ENCODE data around the gene TAS1R1. TPM values are rescaled to one million over a fixed set of nuclear protein-coding genes. Genes with fewer than 3 reads are reported as not detected.
"Not testable (repeated sequence)": the region's sequence is repeated elsewhere in the genome, so short reads cannot be mapped to it uniquely, and the experiment has no call there.

The TAS1R1 gene
- total RNA-seq, 1 donor from 2014 or later = not detected

DNA sequence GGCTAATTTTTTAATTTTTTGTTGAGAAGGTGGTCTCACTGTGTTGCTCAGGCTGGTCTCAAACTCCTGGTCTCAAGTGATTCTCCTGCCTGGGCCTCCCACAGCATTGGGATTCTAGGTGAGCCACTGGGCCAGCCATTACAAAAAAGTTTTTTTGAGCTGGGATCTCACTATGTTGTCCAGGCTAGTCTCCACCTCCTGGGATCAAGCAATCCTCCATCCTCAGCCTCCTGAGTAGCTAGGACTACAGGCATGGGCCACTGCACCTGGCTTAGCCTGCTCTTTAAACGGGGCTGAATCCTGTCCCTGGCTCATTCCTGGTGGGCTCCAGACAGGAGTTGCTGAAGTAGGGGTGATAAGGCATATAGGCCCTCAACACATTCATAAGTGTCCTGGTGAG, 2.5 kb downstream of the TAS1R1 start:
- Mint-ChIP-seq H3K4me3 (ENCODE audit: unreplicated experiment) (no peak overlapping the region), H3K4me1 (ENCODE audit: low read depth) (peaks cover 17% of the 10 kb centered on the region), H3K27me3 (ENCODE audit: low read depth) (peaks cover 2% of the 10 kb centered on the region), H3K9me3 (ENCODE audit: low read depth) (peaks cover 4% of the 10 kb centered on the region), H3K27ac (ENCODE audit: unreplicated experiment) (no peak overlapping the region), H3K36me3 (ENCODE audit: low read depth) (no peaks in the 10 kb centered on the region)
- no peak for DNase-seq (ENCODE audit: low spot score)
- TF ChIP-seq CTCF (IDR thresholded peaks at IDR 0.05) = no peak

DNA sequence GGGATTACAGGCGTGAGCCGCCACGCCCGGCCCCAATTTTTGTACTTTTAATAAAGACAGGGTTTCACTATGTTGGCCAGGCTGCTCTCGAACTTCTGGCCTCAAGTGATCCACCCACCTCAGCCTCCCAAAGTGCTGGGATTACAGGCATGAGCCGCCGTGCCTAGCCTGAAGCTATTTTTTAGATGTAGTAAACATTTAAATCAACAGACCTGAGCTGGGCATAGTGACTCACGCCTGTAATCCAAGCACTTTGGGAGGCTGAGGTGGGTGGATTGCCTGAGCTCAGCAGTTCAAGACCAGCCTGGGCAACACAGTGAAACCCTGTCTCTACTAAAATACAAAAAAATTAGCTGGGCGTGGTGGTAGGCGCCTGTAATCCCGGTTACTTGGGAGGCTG, 4.1 kb downstream of the TAS1R1 start:
- not testable (repeated sequence) for H3K4me1 Mint-ChIP-seq (ENCODE audit: low read depth); DNase-seq (ENCODE audit: low spot score); H3K36me3 Mint-ChIP-seq (ENCODE audit: low read depth); H3K27ac Mint-ChIP-seq (ENCODE audit: unreplicated experiment); H3K4me3 Mint-ChIP-seq (ENCODE audit: unreplicated experiment); H3K27me3 Mint-ChIP-seq (ENCODE audit: low read depth); H3K9me3 Mint-ChIP-seq (ENCODE audit: low read depth)

DNA sequence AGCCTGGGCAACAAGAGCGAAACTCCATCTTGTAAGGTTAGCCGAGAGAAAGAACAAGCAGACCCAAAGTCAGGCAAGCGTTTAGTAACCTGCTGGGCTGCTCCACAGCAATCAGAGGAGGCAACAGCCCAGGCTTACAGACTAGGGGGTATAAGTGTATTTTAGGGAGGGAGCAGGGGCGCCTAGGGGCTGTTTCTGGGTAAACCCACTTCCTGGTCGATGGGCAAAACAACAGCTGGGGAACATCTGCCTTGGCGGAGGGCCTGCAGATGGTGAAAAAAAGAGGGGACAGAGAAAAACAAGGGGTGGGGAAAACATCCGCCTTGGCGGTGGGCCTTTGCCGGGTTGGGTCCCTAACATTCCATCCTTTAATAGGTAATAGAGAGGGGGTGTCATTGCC, 5.2 kb downstream of the TAS1R1 start:
- H3K27me3 Mint-ChIP-seq (ENCODE audit: low read depth) = peaks cover 2% of the 10 kb centered on the region
- no peaks in the 10 kb centered on the region for H3K36me3 Mint-ChIP-seq (ENCODE audit: low read depth)
- DNase-seq (ENCODE audit: low spot score) = no peak
- no peaks in the 10 kb centered on the region for H3K4me1 Mint-ChIP-seq (ENCODE audit: low read depth)
- no peak overlapping the region for H3K27ac Mint-ChIP-seq (ENCODE audit: unreplicated experiment)
- H3K4me3 Mint-ChIP-seq (ENCODE audit: unreplicated experiment) = no peak overlapping the region
- peaks cover 4% of the 10 kb centered on the region for H3K9me3 Mint-ChIP-seq (ENCODE audit: low read depth)
- TF ChIP-seq CTCF (IDR thresholded peaks at IDR 0.05) = no peak

DNA sequence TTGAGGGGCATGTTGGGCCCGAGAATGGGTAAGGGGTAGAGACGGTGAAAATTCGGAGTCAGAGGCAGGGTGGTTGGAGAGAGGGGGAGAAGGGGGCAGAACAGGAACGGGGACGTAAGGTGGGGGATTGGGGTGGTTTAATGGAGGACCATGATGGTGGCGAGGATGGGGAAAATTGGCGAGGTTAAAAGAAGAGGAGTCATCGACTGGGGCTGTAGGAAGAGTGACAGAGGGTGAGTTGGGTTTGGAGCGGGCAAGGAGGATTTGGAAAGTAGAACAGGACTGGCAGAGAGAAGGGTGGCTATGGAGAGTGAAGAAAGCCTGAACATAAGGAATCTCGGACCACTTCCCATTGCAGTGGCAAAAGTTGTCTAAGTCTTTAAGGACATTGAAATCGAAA, 13.9 kb downstream of the TAS1R1 start:
- H3K27ac Mint-ChIP-seq (ENCODE audit: unreplicated experiment) = no peak overlapping the region
- no peaks in the 10 kb centered on the region for H3K4me1 Mint-ChIP-seq (ENCODE audit: low read depth)
- H3K9me3 Mint-ChIP-seq (ENCODE audit: low read depth) = peaks cover 5% of the 10 kb centered on the region
- peaks cover 22% of the 10 kb centered on the region for H3K27me3 Mint-ChIP-seq (ENCODE audit: low read depth)
- peaks cover 3% of the 10 kb centered on the region for H3K36me3 Mint-ChIP-seq (ENCODE audit: low read depth)
- no peak overlapping the region for H3K4me3 Mint-ChIP-seq (ENCODE audit: unreplicated experiment)
- no peak for DNase-seq (ENCODE audit: low spot score)
- no peak for TF ChIP-seq CTCF (IDR thresholded peaks at IDR 0.05)

- H3K4me1 Mint-ChIP-seq (ENCODE audit: low read depth) = no peaks in the 10 kb centered on the region
- peaks cover 3% of the 10 kb centered on the region for H3K36me3 Mint-ChIP-seq (ENCODE audit: low read depth)
- no peak for DNase-seq (ENCODE audit: low spot score)
- no peak overlapping the region for H3K4me3 Mint-ChIP-seq (ENCODE audit: unreplicated experiment)
- H3K9me3 Mint-ChIP-seq (ENCODE audit: low read depth) = peaks cover 5% of the 10 kb centered on the region
- TF ChIP-seq CTCF (IDR thresholded peaks at IDR 0.05) = no peak
- H3K27ac Mint-ChIP-seq (ENCODE audit: unreplicated experiment) = no peak overlapping the region
- H3K27me3 Mint-ChIP-seq (ENCODE audit: low read depth) = peaks cover 22% of the 10 kb centered on the region
Observed at GRCh38 chr1:6570100-6570499, 15.0 kb downstream of the TAS1R1 start.

DNA sequence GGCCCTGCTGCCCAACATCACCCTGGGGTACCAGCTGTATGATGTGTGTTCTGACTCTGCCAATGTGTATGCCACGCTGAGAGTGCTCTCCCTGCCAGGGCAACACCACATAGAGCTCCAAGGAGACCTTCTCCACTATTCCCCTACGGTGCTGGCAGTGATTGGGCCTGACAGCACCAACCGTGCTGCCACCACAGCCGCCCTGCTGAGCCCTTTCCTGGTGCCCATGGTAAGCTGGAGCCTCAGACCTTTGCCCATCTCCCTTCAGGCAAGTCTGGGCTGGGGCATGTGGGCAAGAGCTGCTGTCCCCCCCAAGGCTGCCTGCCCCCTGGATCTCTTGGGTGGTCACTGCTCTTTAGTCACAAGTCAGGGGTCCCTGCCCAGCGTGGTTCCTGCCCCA, 15.9 kb downstream of the TAS1R1 start:
- H3K36me3 Mint-ChIP-seq (ENCODE audit: low read depth) = peaks cover 3% of the 10 kb centered on the region
- H3K9me3 Mint-ChIP-seq (ENCODE audit: low read depth) = peaks cover 5% of the 10 kb centered on the region
- no peak overlapping the region for H3K4me3 Mint-ChIP-seq (ENCODE audit: unreplicated experiment)
- H3K4me1 Mint-ChIP-seq (ENCODE audit: low read depth) = no peaks in the 10 kb centered on the region
- H3K27ac Mint-ChIP-seq (ENCODE audit: unreplicated experiment) = no peak overlapping the region
- DNase-seq (ENCODE audit: low spot score) = no peak
- no peak for TF ChIP-seq CTCF (IDR thresholded peaks at IDR 0.05)
- H3K27me3 Mint-ChIP-seq (ENCODE audit: low read depth) = peaks cover 22% of the 10 kb centered on the region

All from chondrocyte (in vitro differentiated cells).